ENCODE data around the gene R3HDM1. TPM values are rescaled to one million over a fixed set of nuclear protein-coding genes. Genes with fewer than 3 reads are reported as not detected.
"Not testable (repeated sequence)": the region's sequence is repeated elsewhere in the genome, so short reads cannot be mapped to it uniquely, and the experiment has no call there.

The R3HDM1 gene
- 10 to 100 TPM in 2 of 4 donors, 1 to 10 TPM in 1, under 1 TPM in 1; 0.59 to 41.8 (median 13.7) TPM for total RNA-seq

DNA sequence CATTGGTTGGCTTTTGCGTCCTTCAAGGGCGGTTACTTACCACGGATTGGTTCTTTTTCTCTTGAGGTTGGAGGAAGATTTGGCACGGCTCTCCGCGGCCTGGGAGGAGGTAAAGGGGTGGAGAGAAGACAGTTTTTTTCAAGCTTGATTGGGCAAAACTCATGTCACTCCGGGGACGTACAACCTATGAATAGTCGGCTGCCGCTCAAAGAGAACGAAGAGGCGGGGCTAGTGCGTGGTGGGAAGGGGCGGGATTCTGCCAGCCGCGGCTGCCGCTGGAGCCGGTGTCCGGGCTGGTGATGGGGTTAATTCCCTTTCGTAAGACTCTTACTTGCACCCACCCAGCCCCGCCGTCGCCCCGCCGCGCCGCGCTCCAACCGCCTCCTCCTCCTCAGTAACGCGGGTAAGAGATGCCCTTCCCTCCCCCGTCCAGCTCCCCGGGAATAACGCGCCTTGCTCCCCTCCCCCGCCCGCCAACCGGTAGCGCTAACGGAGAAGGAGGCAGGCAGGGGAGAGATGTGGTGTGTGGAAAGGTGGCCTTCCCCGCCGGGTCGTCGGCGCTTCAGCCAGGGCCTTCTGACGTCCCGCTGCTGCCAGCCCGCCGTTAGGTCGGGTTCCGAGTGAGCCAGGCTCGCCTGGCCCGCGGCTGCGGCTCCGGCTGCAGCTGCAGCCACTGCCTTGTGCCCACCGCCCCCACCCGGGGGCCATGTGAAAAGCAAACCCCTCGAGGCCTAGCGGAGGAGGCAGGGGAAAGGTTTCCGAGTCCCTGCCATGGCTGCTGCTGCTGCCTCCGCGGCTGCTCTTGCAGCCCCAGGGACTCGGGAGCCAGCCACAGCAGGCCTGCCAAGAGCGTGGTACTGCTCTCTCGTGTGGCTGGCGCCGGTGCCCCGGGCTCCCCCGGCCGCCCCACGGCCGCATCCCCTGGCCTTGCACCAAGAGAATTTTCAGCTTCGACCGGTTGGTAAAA, at the start of gene R3HDM1:
TSS of gene R3HDM1 (plus strand) at position 254 of the 967 bp plus-strand sequence. CDS start 73,362 bp downstream, outside the sequence.
- no peaks in the 10 kb centered on the region for H3K27me3 ChIP-seq
- H3K9me3 ChIP-seq: no peaks in the 10 kb centered on the region
- peak within 1 kb of the TSS; percentile 58 to 93 for H3K4me3 ChIP-seq
- TF ChIP-seq POLR2A (IDR thresholded peaks at IDR 0.05): peak; percentile 11 to 17
- TF ChIP-seq, protein P1, sequence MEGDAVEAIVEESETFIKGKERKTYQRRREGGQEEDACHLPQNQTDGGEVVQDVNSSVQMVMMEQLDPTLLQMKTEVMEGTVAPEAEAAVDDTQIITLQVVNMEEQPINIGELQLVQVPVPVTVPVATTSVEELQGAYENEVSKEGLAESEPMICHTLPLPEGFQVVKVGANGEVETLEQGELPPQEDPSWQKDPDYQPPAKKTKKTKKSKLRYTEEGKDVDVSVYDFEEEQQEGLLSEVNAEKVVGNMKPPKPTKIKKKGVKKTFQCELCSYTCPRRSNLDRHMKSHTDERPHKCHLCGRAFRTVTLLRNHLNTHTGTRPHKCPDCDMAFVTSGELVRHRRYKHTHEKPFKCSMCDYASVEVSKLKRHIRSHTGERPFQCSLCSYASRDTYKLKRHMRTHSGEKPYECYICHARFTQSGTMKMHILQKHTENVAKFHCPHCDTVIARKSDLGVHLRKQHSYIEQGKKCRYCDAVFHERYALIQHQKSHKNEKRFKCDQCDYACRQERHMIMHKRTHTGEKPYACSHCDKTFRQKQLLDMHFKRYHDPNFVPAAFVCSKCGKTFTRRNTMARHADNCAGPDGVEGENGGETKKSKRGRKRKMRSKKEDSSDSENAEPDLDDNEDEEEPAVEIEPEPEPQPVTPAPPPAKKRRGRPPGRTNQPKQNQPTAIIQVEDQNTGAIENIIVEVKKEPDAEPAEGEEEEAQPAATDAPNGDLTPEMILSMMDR (IDR thresholded peaks at IDR 0.05): no peak
- peak; percentile 97 to 100 for DNase-seq
- intact Hi-C loops (cut with DNase I; ENCODE audit: low total_unique reads): no loop called here
- peak within 1 kb of the TSS; percentile 97 for H3K27ac ChIP-seq
- H3K36me3 ChIP-seq: no peaks in the 10 kb centered on the region
- peaks cover 0 to 3% of the 10 kb centered on the region in 2 donors for H3K4me1 ChIP-seq

DNA sequence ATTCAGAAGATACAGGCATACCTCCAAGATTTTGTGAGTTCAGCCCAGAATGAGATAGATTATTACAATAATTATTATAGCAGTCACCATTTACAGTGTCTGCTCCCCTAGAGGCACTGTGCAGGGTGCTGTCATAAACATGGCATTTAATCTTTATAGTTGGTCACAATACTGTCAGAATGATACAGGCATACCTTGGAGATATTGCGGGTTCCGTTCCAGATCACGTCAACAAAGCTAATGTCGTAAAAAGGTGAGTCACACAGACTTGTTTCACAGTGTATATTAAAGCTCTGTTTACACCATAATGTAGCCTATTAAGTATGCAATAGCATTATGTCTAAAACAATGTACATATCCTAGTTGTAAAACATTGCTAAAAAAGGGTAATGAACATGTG, 45.8 kb upstream of the R3HDM1 start:
- Histone ChIP-seq H3K4me3 (no peak overlapping the region), H3K36me3 (no peaks in the 10 kb centered on the region), H3K4me1 (no peaks in the 10 kb centered on the region), H3K9me3 (no peaks in the 10 kb centered on the region), H3K27ac (no peak overlapping the region), H3K27me3 (no peaks in the 10 kb centered on the region)
- TF ChIP-seq POLR2A (IDR thresholded peaks at IDR 0.05): no peak
- TF ChIP-seq, protein P1 (IDR thresholded peaks at IDR 0.05): no peak
- intact Hi-C loops (cut with DNase I; ENCODE audit: low total_unique reads): no loop called here
- DNase-seq: no peak

DNA sequence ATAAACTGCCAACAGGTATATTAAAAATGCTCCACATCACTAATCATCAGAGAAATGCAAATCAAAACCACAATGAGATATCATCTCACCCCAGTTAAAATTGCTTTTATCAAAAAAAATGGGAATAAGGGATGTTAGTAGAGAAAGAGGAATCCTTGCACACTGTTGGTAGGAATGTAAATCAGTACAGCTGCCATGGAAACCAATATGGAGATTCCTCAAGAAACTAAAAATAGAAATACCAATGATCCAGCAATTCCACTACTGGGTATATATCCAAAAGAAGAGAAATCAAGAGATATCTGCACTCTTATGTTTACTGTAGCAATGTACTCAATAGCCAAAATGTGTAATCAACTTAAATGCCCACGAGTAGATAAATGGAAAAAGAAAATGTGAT, 40.9 kb upstream of the R3HDM1 start:
- Histone ChIP-seq H3K9me3 (no peaks in the 10 kb centered on the region), H3K4me1 (no peaks in the 10 kb centered on the region), H3K36me3 (no peaks in the 10 kb centered on the region), H3K27me3 (no peaks in the 10 kb centered on the region), H3K4me3 (no peak overlapping the region), H3K27ac (no peak overlapping the region)
- no peak for TF ChIP-seq POLR2A (IDR thresholded peaks at IDR 0.05)
- TF ChIP-seq, protein P1 (IDR thresholded peaks at IDR 0.05): no peak
- no peak for DNase-seq
- intact Hi-C loops (cut with DNase I; ENCODE audit: low total_unique reads): no loop called here

DNA sequence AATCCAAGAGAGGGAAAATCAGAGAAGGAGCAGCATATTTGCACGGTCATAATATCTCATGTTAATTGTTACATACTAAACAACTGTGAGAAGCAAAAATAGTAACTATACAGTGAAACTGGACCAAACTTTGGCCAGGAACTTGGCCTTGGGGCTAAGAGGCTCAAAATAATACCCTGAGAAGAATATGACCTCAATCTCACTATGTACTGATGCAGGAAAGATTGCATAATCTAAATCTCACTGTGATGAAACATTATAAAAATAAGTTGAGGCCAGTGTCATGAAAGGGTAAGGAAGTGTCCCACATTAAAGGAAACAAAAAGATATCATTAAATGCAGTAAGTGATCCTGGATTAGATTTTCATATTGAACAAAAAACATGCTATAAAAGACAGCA, 36.8 kb upstream of the R3HDM1 start:
- H3K9me3 ChIP-seq: peaks cover 0 to 9% of the 10 kb centered on the region in 2 donors
- H3K4me3 ChIP-seq: no peak overlapping the region
- intact Hi-C loops (cut with DNase I; ENCODE audit: low total_unique reads): no loop called here
- DNase-seq: no peak
- TF ChIP-seq, protein P1 (IDR thresholded peaks at IDR 0.05): no peak
- TF ChIP-seq POLR2A (IDR thresholded peaks at IDR 0.05): no peak
- no peaks in the 10 kb centered on the region for H3K27me3 ChIP-seq
- H3K27ac ChIP-seq: no peak overlapping the region
- H3K4me1 ChIP-seq: no peaks in the 10 kb centered on the region
- no peaks in the 10 kb centered on the region for H3K36me3 ChIP-seq

DNA sequence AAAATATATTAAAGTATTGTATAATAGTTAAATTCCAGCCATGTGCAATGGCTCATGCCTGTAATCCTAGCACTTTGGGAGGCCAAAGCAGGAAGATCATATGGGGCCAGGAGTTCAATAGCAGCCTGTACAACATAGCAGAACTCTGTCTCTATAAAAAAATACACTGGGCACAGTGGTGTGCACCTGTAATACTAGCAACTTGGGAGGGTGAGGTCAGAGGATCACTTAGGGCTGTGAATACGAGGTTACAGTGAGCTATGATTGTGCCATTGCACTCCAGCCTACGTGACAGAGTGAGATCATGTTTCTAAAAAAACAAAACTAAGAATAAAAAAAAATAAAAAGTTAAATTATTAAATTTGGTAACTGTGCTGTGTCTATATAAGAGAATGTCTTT, 36.4 kb upstream of the R3HDM1 start:
- Histone ChIP-seq H3K4me1 (no peaks in the 10 kb centered on the region), H3K27ac (no peak overlapping the region), H3K9me3 (peaks cover 0 to 9% of the 10 kb centered on the region in 2 donors), H3K4me3 (no peak overlapping the region), H3K36me3 (no peaks in the 10 kb centered on the region), H3K27me3 (no peaks in the 10 kb centered on the region)
- intact Hi-C loops (cut with DNase I; ENCODE audit: low total_unique reads): no loop called here
- no peak for DNase-seq
- TF ChIP-seq, protein P1 (IDR thresholded peaks at IDR 0.05): no peak
- no peak for TF ChIP-seq POLR2A (IDR thresholded peaks at IDR 0.05)

DNA sequence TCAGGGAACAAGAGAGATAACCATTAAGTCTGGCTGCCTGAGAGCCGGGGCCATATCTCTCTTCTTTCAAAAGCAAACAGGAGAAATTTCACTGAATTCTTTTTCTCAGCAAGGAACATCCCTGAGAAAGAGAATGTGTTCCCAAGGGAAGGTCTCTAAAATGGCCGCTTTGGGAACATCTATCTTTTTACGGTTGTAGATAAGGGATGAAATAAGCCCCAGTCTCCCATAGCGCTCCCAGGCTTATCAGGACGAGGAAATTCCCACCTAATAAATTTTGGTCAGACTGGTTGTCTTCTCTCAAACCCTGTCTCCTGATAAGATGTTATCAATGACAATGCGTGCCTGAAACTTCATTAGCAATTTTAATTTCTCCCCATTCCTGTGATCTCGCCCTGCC, 32.7 kb upstream of the R3HDM1 start:
- H3K9me3 ChIP-seq; H3K27me3 ChIP-seq; H3K4me1 ChIP-seq; H3K36me3 ChIP-seq; H3K4me3 ChIP-seq; DNase-seq; intact Hi-C loops (cut with DNase I; ENCODE audit: low total_unique reads); H3K27ac ChIP-seq: not testable (repeated sequence)
